Thymus (tissue), 14 donors: ENCODE measurements around the gene FZR1. TPM values are rescaled to one million over a fixed set of nuclear protein-coding genes. Genes with fewer than 3 reads are reported as not detected.

Experiments used
- DNase-seq, 9 donors: peaks; one replicate each; pipeline ENCODE4 v3.0.0-alpha.2; 2013; ENCODE audit warnings: low spot score in 9 of 9, low read depth in 6 of 9, missing footprints in 1 of 9
- H3K27ac ChIP-seq, 2 donors: one replicate each; pipeline ENCODE4 v1.5.1; 2013; ENCODE audit warnings: control low read depth in 1 of 2, low read depth in 1 of 2, low read length in 1 of 2, mild to moderate bottlenecking in 1 of 2, moderate library complexity in 1 of 2
- H3K27me3 ChIP-seq, 2 donors: one replicate each; pipeline ENCODE4 v1.5.1; 2013; ENCODE audit warnings: low read length in 1 of 2; ENCODE audit not compliant: control insufficient read depth in 2 of 2, insufficient read depth in 1 of 2
- H3K36me3 ChIP-seq, 2 donors: one replicate each; pipeline ENCODE4 v1.5.1; 2013; ENCODE audit warnings: low read length in 1 of 2, mild to moderate bottlenecking in 1 of 2, moderate library complexity in 1 of 2; ENCODE audit not compliant: control insufficient read depth in 2 of 2, insufficient read depth in 2 of 2
- H3K4me1 ChIP-seq, 2 donors: one replicate each; pipeline ENCODE4 v1.5.1; 2013; ENCODE audit warnings: low read length in 2 of 2; ENCODE audit not compliant: control insufficient read depth in 2 of 2, insufficient read depth in 2 of 2
- H3K4me3 ChIP-seq, 2 donors: one replicate each; pipeline ENCODE4 v1.5.1; 2013; ENCODE audit warnings: low read length in 2 of 2, control low read depth in 1 of 2, mild to moderate bottlenecking in 1 of 2
- H3K9me3 ChIP-seq, 2 donors: one replicate each; pipeline ENCODE4 v1.5.1; 2013; ENCODE audit warnings: low read length in 1 of 2, mild to moderate bottlenecking in 1 of 2; ENCODE audit not compliant: control insufficient read depth in 2 of 2, insufficient read depth in 1 of 2
- WGBS: extraction: QIAGEN DNeasy Blood & Tissue Kit; methylation state at CpG from one replicate; pipeline ENCODE4 v1.1.7; 2013; 5-methylcytosine and 5-hydroxymethylcytosine counted together
- long read RNA-seq, 10 donors: transcript quantifications; one replicate each; lab custom pipeline, GENCODE V29; 2026
- polyA plus RNA-seq: library from polyadenylated mRNA; stranded (reverse); fragments of 200-250 nt; gene quantifications from one replicate; pipeline ENCODE4 v1.2.3, GENCODE V29; 2013
- total RNA-seq: library from RNA; stranded (reverse); fragments of 120-200 nt; gene quantifications from one replicate; pipeline ENCODE4 v1.2.4, GENCODE V29; 2013
- donor health status: healthy.

The FZR1 gene
- 18.6 TPM for total RNA-seq
- 26.2 TPM for polyA plus RNA-seq
- long read RNA-seq, donor 1: 0 reads
- long read RNA-seq, donor 2, full-length matches to known transcripts: 20 of 107 reads
- long read RNA-seq, donor 2, partial matches to known transcripts: 77 of 107 reads
- long read RNA-seq, donor 2, other reads (novel, unspliced or antisense): 10 of 107 reads
- long read RNA-seq, donor 3, full-length matches to known transcripts: 7 of 14 reads
- long read RNA-seq, donor 3, partial matches to known transcripts: 7 of 14 reads
- long read RNA-seq, donor 3, other reads (novel, unspliced or antisense): 0 of 14 reads
- long read RNA-seq, donor 4, full-length matches to known transcripts: 4 of 4 reads
- long read RNA-seq, donor 4, partial matches to known transcripts: 0 of 4 reads
- long read RNA-seq, donor 4, other reads (novel, unspliced or antisense): 0 of 4 reads
- long read RNA-seq, donor 5, full-length matches to known transcripts: 11 of 11 reads
- long read RNA-seq, donor 5, partial matches to known transcripts: 0 of 11 reads
- long read RNA-seq, donor 5, other reads (novel, unspliced or antisense): 0 of 11 reads
- long read RNA-seq, donor 6, full-length matches to known transcripts: 7 of 7 reads
- long read RNA-seq, donor 6, partial matches to known transcripts: 0 of 7 reads
- long read RNA-seq, donor 6, other reads (novel, unspliced or antisense): 0 of 7 reads
- long read RNA-seq, donor 7, full-length matches to known transcripts: 1 of 1 reads
- long read RNA-seq, donor 7, partial matches to known transcripts: 0 of 1 reads
- long read RNA-seq, donor 7, other reads (novel, unspliced or antisense): 0 of 1 reads
- long read RNA-seq, donor 8, full-length matches to known transcripts: 3 of 3 reads
- long read RNA-seq, donor 8, partial matches to known transcripts: 0 of 3 reads
- long read RNA-seq, donor 8, other reads (novel, unspliced or antisense): 0 of 3 reads
- long read RNA-seq, donor 9, full-length matches to known transcripts: 4 of 4 reads
- long read RNA-seq, donor 9, partial matches to known transcripts: 0 of 4 reads
- long read RNA-seq, donor 9, other reads (novel, unspliced or antisense): 0 of 4 reads
- long read RNA-seq, donor 10, full-length matches to known transcripts: 5 of 5 reads
- long read RNA-seq, donor 10, partial matches to known transcripts: 0 of 5 reads
- long read RNA-seq, donor 10, other reads (novel, unspliced or antisense): 0 of 5 reads

GRCh38 chr19:3505598-3506383 lies at the start of gene FZR1:
Gene FZR1, plus strand, starts transcription at chr19:3506311. Its CDS starts 16,679 bp downstream, at chr19:3522990.
- Histone ChIP-seq H3K4me1 (peaks cover 7 to 33% of the 10 kb centered on the region in 2 donors), H3K9me3 (peaks cover 1 to 2% of the 10 kb centered on the region in 2 donors), H3K27ac (peak within 1 kb of the TSS; percentile 86 to 91), H3K36me3 (peaks cover 22 to 25% of the 10 kb centered on the region in 2 donors), H3K4me3 (peak within 1 kb of the TSS; percentile 77 to 78), H3K27me3 (no peaks in the 10 kb centered on the region)
- DNase-seq: peak; percentile 93 to 100 (median 99)
- WGBS: 1% methylated on average over 79 of the region's 79 CpGs

GRCh38 chr19:3456925-3457527 lies 49.1 kb upstream of the FZR1 start:
- peaks cover 0 to 28% of the 10 kb centered on the region in 2 donors for H3K27me3 ChIP-seq
- no peak overlapping the region for H3K27ac ChIP-seq
- H3K4me3 ChIP-seq: no peak overlapping the region
- peaks cover 7 to 38% of the 10 kb centered on the region in 2 donors for H3K36me3 ChIP-seq
- 96% methylated on average over 18 of the region's 18 CpGs for WGBS
- peaks cover 0 to 13% of the 10 kb centered on the region in 2 donors for H3K4me1 ChIP-seq
- DNase-seq: no peak
- H3K9me3 ChIP-seq: no peaks in the 10 kb centered on the region

GRCh38 chr19:3457528-3458228 lies 48.4 kb upstream of the FZR1 start:
- no peak for DNase-seq

GRCh38 chr19:3458229-3459088 lies 47.7 kb upstream of the FZR1 start:
- Histone ChIP-seq H3K36me3 (peaks cover 0 to 27% of the 10 kb centered on the region in 2 donors), H3K9me3 (no peaks in the 10 kb centered on the region), H3K27ac (peak overlapping the region in 1 of 2 donors; percentile 30), H3K27me3 (peaks cover 0 to 39% of the 10 kb centered on the region in 2 donors), H3K4me3 (no peak overlapping the region), H3K4me1 (peaks cover 0 to 13% of the 10 kb centered on the region in 2 donors)
- DNase-seq: no peak
- WGBS: 90% methylated on average over 19 of the region's 19 CpGs

More at GRCh38 chr19:3457528-3458228, 48.4 kb upstream of the FZR1 start:
- no peaks in the 10 kb centered on the region for H3K9me3 ChIP-seq
- H3K27ac ChIP-seq: no peak overlapping the region
- 94% methylated on average over 22 of the region's 22 CpGs for WGBS
- peaks cover 0 to 31% of the 10 kb centered on the region in 2 donors for H3K27me3 ChIP-seq
- no peak overlapping the region for H3K4me3 ChIP-seq
- H3K4me1 ChIP-seq: peaks cover 0 to 13% of the 10 kb centered on the region in 2 donors
- peaks cover 1 to 31% of the 10 kb centered on the region in 2 donors for H3K36me3 ChIP-seq

DNA sequence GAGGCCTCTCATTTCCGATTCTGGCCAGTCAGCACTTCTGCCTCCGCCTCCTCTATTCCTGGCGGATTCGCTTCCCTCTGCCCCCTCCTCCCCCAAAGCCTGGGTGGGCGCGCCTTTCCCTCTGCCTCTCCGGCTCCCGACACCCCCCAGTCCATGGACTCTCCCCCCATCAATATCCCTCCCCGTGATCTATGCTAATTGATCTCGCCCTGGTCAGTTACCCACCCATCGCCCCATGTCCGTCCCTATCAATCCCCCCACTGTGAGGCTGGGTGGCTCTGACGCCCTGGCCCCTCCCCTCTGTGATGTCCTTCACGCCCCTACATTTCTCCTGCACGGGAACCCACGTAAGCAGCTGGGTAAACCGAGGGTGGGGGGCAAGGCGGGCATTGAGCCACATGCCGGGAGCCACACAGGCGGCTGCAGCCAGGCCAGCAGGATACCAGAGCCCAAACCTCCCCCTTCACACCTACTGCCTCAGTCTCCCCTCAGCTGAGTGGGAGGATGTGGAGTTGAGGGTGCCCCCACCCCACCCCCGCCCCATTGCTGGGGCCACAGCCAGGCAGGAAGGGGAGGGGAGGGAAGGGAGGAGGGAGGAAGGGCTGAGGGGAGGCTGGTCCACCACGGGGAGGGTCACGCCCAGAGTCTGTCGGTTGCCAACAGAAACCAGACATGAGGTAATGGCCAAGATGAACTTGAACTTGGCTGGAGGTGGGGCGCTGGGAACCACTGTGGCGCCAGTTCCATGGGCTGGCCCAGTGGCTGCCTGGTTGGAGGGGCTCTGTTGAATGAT lies 46.8 kb upstream of the FZR1 start:
- peak in 2 of 9 donors; percentile 12 to 18 for DNase-seq
- Histone ChIP-seq H3K36me3 (peaks cover 0 to 26% of the 10 kb centered on the region in 2 donors), H3K4me3 (no peak overlapping the region), H3K27me3 (peaks cover 0 to 47% of the 10 kb centered on the region in 2 donors), H3K4me1 (peaks cover 0 to 17% of the 10 kb centered on the region in 2 donors), H3K27ac (no peak overlapping the region), H3K9me3 (no peaks in the 10 kb centered on the region)
- 86% methylated on average over 26 of the region's 26 CpGs for whole genome bisulfite sequencing

- H3K9me3 ChIP-seq: no peaks in the 10 kb centered on the region
- H3K36me3 ChIP-seq: peaks cover 0 to 19% of the 10 kb centered on the region in 2 donors
- H3K4me1 ChIP-seq: peaks cover 0 to 17% of the 10 kb centered on the region in 2 donors
- no peak overlapping the region for H3K27ac ChIP-seq
- WGBS: 97% methylated on average over 15 of the region's 15 CpGs
- H3K4me3 ChIP-seq: no peak overlapping the region
- DNase-seq: no peak
- peaks cover 0 to 55% of the 10 kb centered on the region in 2 donors for H3K27me3 ChIP-seq
Observed at GRCh38 chr19:3459965-3460582, 46.0 kb upstream of the FZR1 start.
